ENCODE measurements around the gene ZBTB7C.

ZBTB7C gene

DNA sequence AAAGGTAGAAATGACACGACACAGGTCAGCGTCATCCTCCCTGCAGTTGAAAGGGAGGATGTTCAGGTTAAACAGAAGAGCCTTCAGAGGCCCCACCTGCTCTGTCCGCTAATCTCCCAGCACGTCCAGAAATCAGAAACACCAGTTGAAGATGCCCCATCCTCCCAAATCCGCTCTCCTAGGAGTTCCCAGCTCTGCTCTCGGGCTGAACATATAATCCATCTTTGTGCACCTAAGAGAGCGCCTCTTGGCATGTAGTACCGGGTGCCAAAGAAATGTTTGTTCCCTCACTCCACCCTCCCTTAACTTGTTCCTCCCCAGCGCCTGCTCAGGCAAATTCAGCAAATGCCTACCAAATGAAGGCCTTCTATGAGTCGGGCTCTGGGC is 333.5 kb downstream of the ZBTB7C start:
- Histone ChIP-seq H3K36me3 (ENCODE audit: control insufficient read depth in 1 of 2, insufficient read depth in 2 of 2, low read length in 2 of 2) (no peaks in the 10 kb centered on the region), H3K27ac (ENCODE audit: low read depth, low read length) (no peak overlapping the region), H3K4me1 (ENCODE audit: control insufficient read depth in 1 of 2, insufficient read depth in 2 of 2, low read length in 2 of 2) (peaks cover 4% of the 10 kb centered on the region in 2 donors), H3K4me3 (ENCODE audit: low read depth in 1 of 2, low read length in 2 of 2) (no peak overlapping the region), H3K9ac (ENCODE audit: low read depth in 1 of 2, low read length in 2 of 2) (no peak overlapping the region), H3K27me3 (ENCODE audit: control insufficient read depth in 1 of 2, insufficient read depth in 2 of 2, low read length in 2 of 2) (no peaks in the 10 kb centered on the region), H3K9me3 (ENCODE audit: control insufficient read depth in 1 of 2, low read length in 2 of 2) (no peaks in the 10 kb centered on the region)

DNA sequence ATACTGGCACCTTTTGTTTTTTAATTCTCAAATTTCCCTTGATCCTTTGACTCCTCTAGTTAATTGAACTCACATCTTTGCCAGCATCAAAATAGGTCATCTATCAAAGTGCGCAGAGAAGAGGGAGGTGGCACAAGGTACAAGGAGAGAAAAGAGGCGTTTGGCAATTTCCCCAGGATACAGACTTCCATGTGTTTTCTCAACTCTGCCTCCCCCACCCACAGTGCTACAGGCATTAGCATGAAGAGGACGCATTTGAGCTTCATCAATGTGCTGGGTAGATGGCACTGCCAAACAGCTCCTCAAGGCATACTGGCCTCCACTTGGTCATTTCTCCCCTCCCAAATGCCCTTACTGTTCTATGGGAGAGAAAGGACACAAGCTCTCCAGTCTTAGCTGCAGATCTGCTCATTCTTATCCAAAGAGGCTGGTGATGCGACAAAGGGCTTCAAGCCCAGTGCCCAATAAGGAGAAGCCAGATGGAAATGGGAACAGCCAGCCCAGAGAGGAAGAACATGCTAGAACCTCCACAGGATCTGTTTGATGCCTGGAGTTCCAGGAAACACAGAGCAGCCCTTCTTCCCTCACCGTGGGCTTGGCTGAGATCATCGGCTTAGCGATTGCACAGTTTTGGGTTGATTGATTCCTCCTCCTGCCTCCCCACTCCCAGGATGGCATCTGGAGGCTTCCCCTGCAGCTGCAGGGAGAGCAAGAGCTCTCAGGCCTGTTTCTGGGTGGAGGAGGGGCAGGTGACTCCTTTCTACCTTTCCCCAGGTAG is 334.1 kb downstream of the ZBTB7C start:
- H3K36me3 ChIP-seq (ENCODE audit: control insufficient read depth in 1 of 2, insufficient read depth in 2 of 2, low read length in 2 of 2) = no peaks in the 10 kb centered on the region
- H3K27ac ChIP-seq (ENCODE audit: low read depth, low read length) = no peak overlapping the region
- H3K4me3 ChIP-seq (ENCODE audit: low read depth in 1 of 2, low read length in 2 of 2) = no peak overlapping the region
- H3K9me3 ChIP-seq (ENCODE audit: control insufficient read depth in 1 of 2, low read length in 2 of 2) = no peaks in the 10 kb centered on the region
- H3K4me1 ChIP-seq (ENCODE audit: control insufficient read depth in 1 of 2, insufficient read depth in 2 of 2, low read length in 2 of 2) = peaks cover 4% of the 10 kb centered on the region in 2 donors
- H3K9ac ChIP-seq (ENCODE audit: low read depth in 1 of 2, low read length in 2 of 2) = no peak overlapping the region
- no peaks in the 10 kb centered on the region for H3K27me3 ChIP-seq (ENCODE audit: control insufficient read depth in 1 of 2, insufficient read depth in 2 of 2, low read length in 2 of 2)

DNA sequence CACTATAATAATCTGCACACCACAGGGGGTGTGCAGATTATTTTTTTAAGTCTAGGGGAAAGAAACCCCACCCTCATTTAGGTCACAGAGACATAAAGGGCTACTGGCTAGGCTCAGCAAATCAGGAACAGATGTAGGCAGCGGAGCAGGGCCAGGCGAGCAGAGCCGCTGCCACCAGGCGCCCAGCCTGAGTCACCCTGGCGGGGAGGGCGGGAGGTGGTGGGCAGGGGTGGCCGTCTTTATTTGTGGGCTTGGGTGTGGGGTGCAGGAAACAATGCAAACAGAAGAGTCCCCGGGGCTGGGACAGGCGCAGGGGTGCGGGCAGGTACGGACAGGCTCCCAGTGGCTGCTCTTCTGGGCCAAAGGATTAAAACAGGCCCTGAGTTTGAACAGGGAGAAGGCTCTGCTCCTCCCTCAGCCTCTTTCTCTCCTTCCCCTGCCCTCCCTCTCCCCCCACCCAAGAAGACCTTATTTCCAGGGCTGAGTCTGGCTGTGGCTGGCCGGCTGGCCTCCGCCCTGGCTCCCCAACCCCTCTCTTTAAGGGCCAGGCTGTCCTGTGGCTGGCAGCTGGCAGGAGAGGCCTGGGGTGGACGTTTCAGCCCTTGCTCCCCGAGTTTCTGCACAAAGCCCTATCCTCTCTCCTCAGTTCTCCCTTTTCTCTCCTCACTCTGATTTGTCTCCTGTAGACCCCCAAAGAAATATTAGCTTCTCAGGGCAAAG is 335.8 kb downstream of the ZBTB7C start:
- H3K27me3 ChIP-seq (ENCODE audit: control insufficient read depth in 1 of 2, insufficient read depth in 2 of 2, low read length in 2 of 2) = no peaks in the 10 kb centered on the region
- H3K9me3 ChIP-seq (ENCODE audit: control insufficient read depth in 1 of 2, low read length in 2 of 2) = no peaks in the 10 kb centered on the region
- no peak overlapping the region for H3K4me3 ChIP-seq (ENCODE audit: low read depth in 1 of 2, low read length in 2 of 2)
- peaks cover 4% of the 10 kb centered on the region in 2 donors for H3K4me1 ChIP-seq (ENCODE audit: control insufficient read depth in 1 of 2, insufficient read depth in 2 of 2, low read length in 2 of 2)
- H3K36me3 ChIP-seq (ENCODE audit: control insufficient read depth in 1 of 2, insufficient read depth in 2 of 2, low read length in 2 of 2) = no peaks in the 10 kb centered on the region
- H3K27ac ChIP-seq (ENCODE audit: low read depth, low read length) = no peak overlapping the region
- no peak overlapping the region for H3K9ac ChIP-seq (ENCODE audit: low read depth in 1 of 2, low read length in 2 of 2)

DNA sequence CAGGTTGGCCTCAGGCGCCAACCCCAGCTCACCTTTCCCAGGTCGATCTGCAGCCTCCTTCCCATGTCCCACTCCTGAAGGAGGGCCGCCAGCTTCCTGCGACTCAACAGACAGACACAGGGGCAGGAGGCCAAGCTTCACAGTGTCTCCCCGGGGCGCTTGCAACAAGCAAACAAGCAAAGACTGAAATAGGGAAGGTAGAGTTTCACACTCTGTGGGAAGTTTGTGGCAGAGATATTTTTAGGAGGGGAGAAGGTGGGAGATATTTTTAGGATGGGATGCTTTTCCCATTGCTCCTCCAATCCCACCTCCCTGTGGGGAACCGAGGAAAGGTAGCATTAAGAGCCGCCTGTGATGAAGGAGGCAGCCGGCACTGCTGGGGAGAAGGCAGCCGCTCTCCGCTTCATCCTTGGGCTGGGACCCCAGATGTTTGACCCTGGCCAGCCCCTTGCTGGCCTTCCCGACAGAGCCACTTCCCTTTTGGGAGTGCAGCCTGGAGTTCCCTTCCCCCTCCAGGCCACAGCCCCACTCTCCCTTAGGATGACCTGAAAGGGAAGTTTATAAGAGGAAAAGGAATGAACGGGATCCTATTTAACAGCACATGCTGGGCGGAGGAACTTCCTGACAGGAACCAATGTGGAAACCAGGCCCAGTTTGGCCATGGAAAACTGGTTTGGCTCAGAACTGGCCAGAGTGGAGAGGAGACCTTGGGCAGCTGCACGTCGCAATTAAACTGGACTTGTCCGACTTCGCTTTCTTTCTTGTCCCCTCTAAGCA is 336.6 kb downstream of the ZBTB7C start:
- Histone ChIP-seq H3K27ac (ENCODE audit: low read depth, low read length) (no peak overlapping the region), H3K9ac (ENCODE audit: low read depth in 1 of 2, low read length in 2 of 2) (no peak overlapping the region)

DNA sequence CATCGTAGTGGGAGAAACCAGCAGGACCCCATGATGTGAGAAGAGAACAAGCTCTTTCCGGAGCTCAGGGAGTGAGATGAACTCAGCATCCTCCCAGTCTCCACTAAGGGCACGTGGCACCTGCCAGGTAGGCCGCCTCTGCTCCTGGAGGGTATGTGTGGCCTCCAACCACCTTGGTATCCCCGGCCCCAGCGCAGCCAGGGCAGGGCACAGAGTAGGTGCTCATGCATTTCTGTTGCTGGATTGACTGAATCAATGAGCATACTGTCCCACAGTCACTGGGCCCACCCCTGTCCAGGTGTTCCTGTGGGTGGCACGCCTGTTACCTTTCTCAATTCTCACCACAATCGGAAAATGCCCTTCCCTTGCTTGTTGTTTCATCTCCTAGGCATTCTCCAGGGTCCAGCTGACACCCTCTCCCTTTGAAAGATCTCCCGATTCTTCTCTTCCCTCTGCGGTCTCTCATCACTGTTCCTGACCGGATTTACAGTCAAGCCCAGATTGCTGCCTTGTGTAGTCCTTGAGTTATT is 340.2 kb downstream of the ZBTB7C start:
- Histone ChIP-seq H3K4me1 (ENCODE audit: control insufficient read depth in 1 of 2, insufficient read depth in 2 of 2, low read length in 2 of 2) (no peaks in the 10 kb centered on the region), H3K36me3 (ENCODE audit: control insufficient read depth in 1 of 2, insufficient read depth in 2 of 2, low read length in 2 of 2) (no peaks in the 10 kb centered on the region), H3K9ac (ENCODE audit: low read depth in 1 of 2, low read length in 2 of 2) (no peak overlapping the region), H3K27ac (ENCODE audit: low read depth, low read length) (no peak overlapping the region), H3K27me3 (ENCODE audit: control insufficient read depth in 1 of 2, insufficient read depth in 2 of 2, low read length in 2 of 2) (no peaks in the 10 kb centered on the region), H3K9me3 (ENCODE audit: control insufficient read depth in 1 of 2, low read length in 2 of 2) (no peaks in the 10 kb centered on the region), H3K4me3 (ENCODE audit: low read depth in 1 of 2, low read length in 2 of 2) (no peak overlapping the region)

More for the DNA sequence above, 336.6 kb downstream of the ZBTB7C start:
- H3K4me1 ChIP-seq (ENCODE audit: control insufficient read depth in 1 of 2, insufficient read depth in 2 of 2, low read length in 2 of 2) = peaks cover 3 to 4% of the 10 kb centered on the region in 2 donors
- H3K4me3 ChIP-seq (ENCODE audit: low read depth in 1 of 2, low read length in 2 of 2) = no peak overlapping the region
- no peaks in the 10 kb centered on the region for H3K9me3 ChIP-seq (ENCODE audit: control insufficient read depth in 1 of 2, low read length in 2 of 2)
- no peaks in the 10 kb centered on the region for H3K27me3 ChIP-seq (ENCODE audit: control insufficient read depth in 1 of 2, insufficient read depth in 2 of 2, low read length in 2 of 2)
- H3K36me3 ChIP-seq (ENCODE audit: control insufficient read depth in 1 of 2, insufficient read depth in 2 of 2, low read length in 2 of 2) = no peaks in the 10 kb centered on the region

DNA sequence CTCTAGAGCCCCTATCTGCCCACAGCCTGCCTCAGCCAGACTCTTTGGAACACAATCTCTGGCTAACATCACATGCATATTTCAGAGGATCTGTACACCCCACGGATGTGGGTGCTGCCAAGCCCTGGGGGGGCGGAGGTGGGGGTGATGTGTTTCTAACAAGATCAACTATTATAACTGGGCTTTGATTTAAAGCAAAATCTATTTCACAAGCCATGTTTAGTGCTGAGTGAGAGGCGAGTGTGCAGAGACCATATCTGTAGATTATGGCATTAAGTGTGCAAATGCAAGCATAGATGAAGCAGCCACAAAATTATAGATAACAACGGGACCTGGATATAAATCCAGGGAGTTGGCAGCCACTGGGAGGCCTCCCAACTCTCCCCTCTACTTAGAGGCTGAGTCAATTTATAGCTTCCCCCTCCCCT is 342.9 kb downstream of the ZBTB7C start:
- H3K36me3 ChIP-seq (ENCODE audit: control insufficient read depth in 1 of 2, insufficient read depth in 2 of 2, low read length in 2 of 2) = no peaks in the 10 kb centered on the region
- no peak overlapping the region for H3K27ac ChIP-seq (ENCODE audit: low read depth, low read length)
- H3K27me3 ChIP-seq (ENCODE audit: control insufficient read depth in 1 of 2, insufficient read depth in 2 of 2, low read length in 2 of 2) = no peaks in the 10 kb centered on the region
- H3K9me3 ChIP-seq (ENCODE audit: control insufficient read depth in 1 of 2, low read length in 2 of 2) = no peaks in the 10 kb centered on the region
- H3K4me1 ChIP-seq (ENCODE audit: control insufficient read depth in 1 of 2, insufficient read depth in 2 of 2, low read length in 2 of 2) = peaks cover 4% of the 10 kb centered on the region in 2 donors
- H3K4me3 ChIP-seq (ENCODE audit: low read depth in 1 of 2, low read length in 2 of 2) = no peak overlapping the region
- H3K9ac ChIP-seq (ENCODE audit: low read depth in 1 of 2, low read length in 2 of 2) = no peak overlapping the region

DNA sequence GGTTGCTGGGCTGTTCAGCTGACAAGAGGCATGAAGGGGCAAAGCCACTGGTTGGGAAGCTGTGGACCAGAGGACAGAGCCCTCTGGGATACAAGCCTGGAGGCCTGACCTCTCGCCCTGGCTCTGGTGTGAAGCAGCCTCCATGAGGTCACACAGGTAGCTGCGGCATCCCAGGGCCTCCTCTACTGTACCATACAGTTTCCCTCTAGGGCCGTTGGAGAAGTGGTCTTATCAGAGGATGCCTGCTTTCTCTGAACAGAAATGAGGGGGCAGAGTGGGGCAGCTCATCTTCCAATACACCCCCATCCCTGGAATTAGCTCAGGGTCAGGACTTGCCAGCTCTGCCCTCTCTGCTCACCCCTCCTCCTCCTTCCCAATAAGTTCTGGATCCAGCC is 343.6 kb downstream of the ZBTB7C start:
- no peaks in the 10 kb centered on the region for H3K27me3 ChIP-seq (ENCODE audit: control insufficient read depth in 1 of 2, insufficient read depth in 2 of 2, low read length in 2 of 2)
- H3K36me3 ChIP-seq (ENCODE audit: control insufficient read depth in 1 of 2, insufficient read depth in 2 of 2, low read length in 2 of 2) = no peaks in the 10 kb centered on the region
- no peak overlapping the region for H3K4me3 ChIP-seq (ENCODE audit: low read depth in 1 of 2, low read length in 2 of 2)
- H3K4me1 ChIP-seq (ENCODE audit: control insufficient read depth in 1 of 2, insufficient read depth in 2 of 2, low read length in 2 of 2) = peaks cover 10% of the 10 kb centered on the region in 2 donors
- no peak overlapping the region for H3K27ac ChIP-seq (ENCODE audit: low read depth, low read length)
- no peaks in the 10 kb centered on the region for H3K9me3 ChIP-seq (ENCODE audit: control insufficient read depth in 1 of 2, low read length in 2 of 2)
- no peak overlapping the region for H3K9ac ChIP-seq (ENCODE audit: low read depth in 1 of 2, low read length in 2 of 2)

DNA sequence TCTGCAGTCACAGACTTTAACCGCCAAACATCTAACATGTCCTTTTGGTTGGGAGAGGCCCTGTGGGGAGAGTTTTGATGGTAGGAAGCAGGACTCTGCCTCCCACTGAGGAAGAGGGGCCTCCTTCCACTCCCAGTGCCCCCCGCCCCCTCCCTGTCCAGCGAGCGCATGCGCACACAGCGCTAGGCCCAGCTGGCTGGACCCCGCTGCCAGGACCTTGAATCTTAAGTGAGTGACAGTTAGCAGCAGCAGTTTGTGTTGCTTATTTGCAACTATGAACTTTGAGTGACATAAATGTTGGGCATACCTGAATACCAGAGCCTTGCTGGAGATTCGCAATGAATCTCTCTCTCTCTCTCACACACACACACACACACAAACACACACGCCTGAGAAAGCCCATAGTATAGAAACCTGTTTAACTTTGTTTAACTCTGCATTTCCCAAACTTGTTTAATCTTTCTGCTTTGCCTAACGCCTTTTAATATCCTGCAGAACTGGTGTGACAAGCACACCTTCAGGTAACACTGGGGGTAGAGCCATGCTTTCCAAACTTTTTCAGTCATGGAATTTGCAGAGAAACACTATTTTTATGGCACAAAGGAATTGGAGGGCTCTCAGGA is 344.1 kb downstream of the ZBTB7C start:
- no peaks in the 10 kb centered on the region for H3K9me3 ChIP-seq (ENCODE audit: control insufficient read depth in 1 of 2, low read length in 2 of 2)
- no peak overlapping the region for H3K9ac ChIP-seq (ENCODE audit: low read depth in 1 of 2, low read length in 2 of 2)
- H3K4me3 ChIP-seq (ENCODE audit: low read depth in 1 of 2, low read length in 2 of 2) = no peak overlapping the region
- no peaks in the 10 kb centered on the region for H3K36me3 ChIP-seq (ENCODE audit: control insufficient read depth in 1 of 2, insufficient read depth in 2 of 2, low read length in 2 of 2)
- no peaks in the 10 kb centered on the region for H3K27me3 ChIP-seq (ENCODE audit: control insufficient read depth in 1 of 2, insufficient read depth in 2 of 2, low read length in 2 of 2)
- H3K4me1 ChIP-seq (ENCODE audit: control insufficient read depth in 1 of 2, insufficient read depth in 2 of 2, low read length in 2 of 2) = peaks cover 11% of the 10 kb centered on the region in 2 donors
- H3K27ac ChIP-seq (ENCODE audit: low read depth, low read length) = no peak overlapping the region

DNA sequence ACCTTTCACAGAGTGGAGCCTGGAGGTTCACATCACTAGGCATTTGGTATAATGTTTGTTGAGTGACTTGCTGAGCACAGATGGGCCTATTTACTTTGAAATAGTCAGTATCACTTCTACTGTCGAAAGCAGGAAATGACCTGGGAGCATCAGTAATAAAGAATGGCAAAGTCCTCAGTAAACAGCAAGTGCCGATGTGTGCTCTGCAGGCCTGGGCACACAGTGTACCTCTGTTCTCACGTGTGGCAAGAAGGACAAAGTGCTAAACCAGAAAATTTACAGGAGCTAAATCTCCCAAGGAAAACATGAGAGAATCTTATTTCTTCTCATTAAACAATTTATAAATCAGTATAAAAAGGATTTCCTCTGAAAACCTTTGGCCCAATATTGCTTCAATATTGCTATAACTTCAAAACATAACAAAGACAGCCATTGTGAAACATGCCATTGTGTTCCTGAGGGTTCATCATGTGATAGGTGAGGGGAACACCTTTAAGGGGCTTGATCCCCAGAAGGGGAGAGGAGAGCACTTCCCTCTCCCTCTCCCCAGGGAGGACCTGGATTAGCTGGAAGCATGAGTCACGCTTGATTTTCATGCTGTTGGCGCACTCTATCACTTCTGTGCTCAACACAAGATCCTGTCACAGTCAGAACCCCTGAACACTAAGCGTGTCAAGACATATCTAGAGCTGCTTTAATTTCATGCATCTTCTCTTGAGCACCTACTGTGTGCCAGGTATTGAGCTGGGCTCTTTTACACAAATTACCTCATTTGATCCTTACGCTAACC is 347.2 kb downstream of the ZBTB7C start:
- Histone ChIP-seq H3K36me3 (ENCODE audit: control insufficient read depth in 1 of 2, insufficient read depth in 2 of 2, low read length in 2 of 2) (no peaks in the 10 kb centered on the region), H3K4me1 (ENCODE audit: control insufficient read depth in 1 of 2, insufficient read depth in 2 of 2, low read length in 2 of 2) (peaks cover 11% of the 10 kb centered on the region in 2 donors), H3K9me3 (ENCODE audit: control insufficient read depth in 1 of 2, low read length in 2 of 2) (no peaks in the 10 kb centered on the region), H3K27ac (ENCODE audit: low read depth, low read length) (no peak overlapping the region), H3K27me3 (ENCODE audit: control insufficient read depth in 1 of 2, insufficient read depth in 2 of 2, low read length in 2 of 2) (no peaks in the 10 kb centered on the region), H3K4me3 (ENCODE audit: low read depth in 1 of 2, low read length in 2 of 2) (no peak overlapping the region), H3K9ac (ENCODE audit: low read depth in 1 of 2, low read length in 2 of 2) (no peak overlapping the region)

Data from duodenal mucosa (tissue), 2 donors.